Keratinocyte (primary cell): ENCODE results near the gene RASSF9.

ENCODE experiments used
- EZH2 ChIP-seq: IDR thresholded peaks from one replicate; pipeline ENCODE4 v1.6.1; 2012; ENCODE audit warnings: inconsistent platforms, mild to moderate bottlenecking, low read length, moderate library complexity
- TF ChIP-seq, protein P1 (sequence below), 3 experiments: IDR thresholded peaks in 1 of 3; conservative IDR thresholded peaks in 1 of 3; optimal IDR thresholded peaks in 1 of 3; 2 replicates in 2 of 3; 3 replicates in 1 of 3; pipeline versions ENCODE3 to v1.5.1; 2011; ENCODE audit warnings: low read length in 3 of 3, mild to moderate bottlenecking in 3 of 3, moderate library complexity in 2 of 3, control low read depth in 1 of 3, inconsistent platforms in 1 of 3; ENCODE audit not compliant: insufficient read depth in 2 of 3; ENCODE audit errors: extremely low read depth in 1 of 3

GRCh38 chr12:85834378-85834777 is 1.8 kb downstream of the RASSF9 start:
- TF ChIP-seq, protein P1, sequence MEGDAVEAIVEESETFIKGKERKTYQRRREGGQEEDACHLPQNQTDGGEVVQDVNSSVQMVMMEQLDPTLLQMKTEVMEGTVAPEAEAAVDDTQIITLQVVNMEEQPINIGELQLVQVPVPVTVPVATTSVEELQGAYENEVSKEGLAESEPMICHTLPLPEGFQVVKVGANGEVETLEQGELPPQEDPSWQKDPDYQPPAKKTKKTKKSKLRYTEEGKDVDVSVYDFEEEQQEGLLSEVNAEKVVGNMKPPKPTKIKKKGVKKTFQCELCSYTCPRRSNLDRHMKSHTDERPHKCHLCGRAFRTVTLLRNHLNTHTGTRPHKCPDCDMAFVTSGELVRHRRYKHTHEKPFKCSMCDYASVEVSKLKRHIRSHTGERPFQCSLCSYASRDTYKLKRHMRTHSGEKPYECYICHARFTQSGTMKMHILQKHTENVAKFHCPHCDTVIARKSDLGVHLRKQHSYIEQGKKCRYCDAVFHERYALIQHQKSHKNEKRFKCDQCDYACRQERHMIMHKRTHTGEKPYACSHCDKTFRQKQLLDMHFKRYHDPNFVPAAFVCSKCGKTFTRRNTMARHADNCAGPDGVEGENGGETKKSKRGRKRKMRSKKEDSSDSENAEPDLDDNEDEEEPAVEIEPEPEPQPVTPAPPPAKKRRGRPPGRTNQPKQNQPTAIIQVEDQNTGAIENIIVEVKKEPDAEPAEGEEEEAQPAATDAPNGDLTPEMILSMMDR (optimal IDR thresholded peaks at IDR 0.05 in 1 of 3, IDR thresholded peaks at IDR 0.05 in 1 of 3, conservative IDR thresholded peaks at IDR 0.05 in 1 of 3; ENCODE audit: extremely low read depth in 1 of 3, insufficient read depth in 2 of 3, low read length in 3 of 3): no peak
- no peak for TF ChIP-seq EZH2
